NT2/D1 (cell line): ENCODE results near the gene HMX3.

Experiments
- DNase-seq: peaks from one replicate; pipeline ENCODE4 v3.0.0-alpha.2; 2011; ENCODE audit warnings: low read depth, low spot score
- H3K27me3 ChIP-seq: 2 replicates; pipeline ENCODE4 v1.6.0; 2011; ENCODE audit warnings: mild to moderate bottlenecking; ENCODE audit not compliant: insufficient read length, insufficient read depth
- H3K36me3 ChIP-seq: 2 replicates; pipeline ENCODE4 v1.6.1; 2011; ENCODE audit warnings: mild to moderate bottlenecking, low read length, mixed read lengths; ENCODE audit not compliant: insufficient read depth, insufficient read length
- H3K4me1 ChIP-seq: 2 replicates; pipeline ENCODE4 v1.5.1; 2011; ENCODE audit not compliant: insufficient read depth, insufficient read length
- H3K4me3 ChIP-seq: 2 replicates; pipeline ENCODE4 v1.5.1; 2011; ENCODE audit warnings: low read depth; ENCODE audit not compliant: insufficient read length
- H3K9ac ChIP-seq: 2 replicates; pipeline ENCODE4 v1.6.0; 2011; ENCODE audit warnings: low read depth; ENCODE audit not compliant: insufficient read length
- H3K9me3 ChIP-seq: 2 replicates; pipeline ENCODE4 v1.5.1; 2011; ENCODE audit warnings: mild to moderate bottlenecking, low read length; ENCODE audit not compliant: insufficient read depth
- SUZ12 ChIP-seq: IDR thresholded peaks from 2 replicates; pipeline ENCODE4 v1.6.1; 2011; ENCODE audit not compliant: insufficient read length, insufficient read depth; ENCODE audit errors: extremely low read depth
- YY1 ChIP-seq: IDR thresholded peaks from 2 replicates; pipeline ENCODE4 v1.6.1; 2011; ENCODE audit not compliant: insufficient read length, insufficient read depth
- ZNF274 ChIP-seq: IDR thresholded peaks from 2 replicates; pipeline ENCODE4 v1.6.1; 2011; ENCODE audit warnings: mild to moderate bottlenecking, low read depth, low read length

The HMX3 gene

GRCh38 chr10:123097039-123097438 lies 38.7 kb upstream of the HMX3 start:
- no peak overlapping the region for H3K4me3 ChIP-seq
- no peak for DNase-seq
- H3K9me3 ChIP-seq: no peaks in the 10 kb centered on the region
- no peaks in the 10 kb centered on the region for H3K4me1 ChIP-seq
- no peaks in the 10 kb centered on the region for H3K36me3 ChIP-seq
- no peak for TF ChIP-seq SUZ12
- TF ChIP-seq YY1: no peak
- no peak for TF ChIP-seq ZNF274
- H3K27me3 ChIP-seq: no peaks in the 10 kb centered on the region
- no peak overlapping the region for H3K9ac ChIP-seq

GRCh38 chr10:123100030-123100762 lies 35.6 kb upstream of the HMX3 start:
- DNase-seq: no peak
- Histone ChIP-seq H3K9ac (no peak overlapping the region), H3K9me3 (no peaks in the 10 kb centered on the region), H3K4me1 (no peaks in the 10 kb centered on the region), H3K36me3 (no peaks in the 10 kb centered on the region), H3K4me3 (no peak overlapping the region), H3K27me3 (no peaks in the 10 kb centered on the region)
- no peak for TF ChIP-seq SUZ12
- TF ChIP-seq YY1: no peak
- no peak for TF ChIP-seq ZNF274

DNA sequence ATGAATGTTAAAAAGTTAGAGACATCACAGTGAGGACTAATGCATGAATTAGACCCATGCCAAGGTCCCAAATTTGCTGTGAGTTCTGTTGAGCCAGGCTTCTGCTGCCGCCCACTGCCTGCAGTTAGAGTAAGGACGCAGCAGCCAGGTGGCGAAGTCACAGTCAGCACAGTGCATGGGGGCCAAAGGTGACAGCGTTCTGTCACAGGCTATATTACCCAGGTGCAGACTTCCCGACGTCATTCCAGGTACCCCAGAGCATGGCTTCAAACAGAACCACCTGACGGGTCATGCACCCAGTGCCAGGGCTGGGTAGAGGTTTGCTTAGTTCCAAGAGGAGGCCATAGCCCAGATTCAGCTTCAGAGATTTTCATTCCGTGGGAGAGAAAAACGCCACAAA lies 33.9 kb upstream of the HMX3 start:
- no peak overlapping the region for H3K9ac ChIP-seq
- H3K4me3 ChIP-seq: no peak overlapping the region
- H3K4me1 ChIP-seq: no peaks in the 10 kb centered on the region
- H3K36me3 ChIP-seq: no peaks in the 10 kb centered on the region
- no peaks in the 10 kb centered on the region for H3K9me3 ChIP-seq
- no peak for DNase-seq
- TF ChIP-seq YY1: no peak
- H3K27me3 ChIP-seq: no peaks in the 10 kb centered on the region

DNA sequence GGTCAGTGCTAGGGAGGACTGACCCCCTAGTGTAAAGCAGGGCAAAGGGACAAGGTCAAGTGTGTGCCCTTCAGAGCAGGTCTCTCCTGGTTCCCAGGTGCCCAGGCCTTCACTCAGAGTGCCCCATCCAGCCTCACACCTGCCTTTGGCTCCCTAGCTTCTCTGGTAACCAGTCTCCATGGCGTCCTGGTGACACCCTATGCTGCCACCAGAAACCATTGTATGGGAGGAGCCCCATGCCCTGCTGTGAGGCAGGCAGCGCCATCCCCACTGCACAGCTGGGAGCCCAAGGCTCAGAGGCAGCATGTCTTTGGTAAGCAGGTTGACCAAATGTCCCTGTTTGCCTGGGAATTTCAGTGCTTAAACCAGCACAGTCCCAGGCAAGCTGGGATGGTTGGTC lies 33.1 kb upstream of the HMX3 start:
- Histone ChIP-seq H3K9me3 (no peaks in the 10 kb centered on the region), H3K27me3 (no peaks in the 10 kb centered on the region), H3K4me1 (no peaks in the 10 kb centered on the region), H3K9ac (no peak overlapping the region), H3K4me3 (no peak overlapping the region), H3K36me3 (no peaks in the 10 kb centered on the region)
- no peak for DNase-seq
- TF ChIP-seq SUZ12 (no peak), YY1 (no peak), ZNF274 (no peak)

DNA sequence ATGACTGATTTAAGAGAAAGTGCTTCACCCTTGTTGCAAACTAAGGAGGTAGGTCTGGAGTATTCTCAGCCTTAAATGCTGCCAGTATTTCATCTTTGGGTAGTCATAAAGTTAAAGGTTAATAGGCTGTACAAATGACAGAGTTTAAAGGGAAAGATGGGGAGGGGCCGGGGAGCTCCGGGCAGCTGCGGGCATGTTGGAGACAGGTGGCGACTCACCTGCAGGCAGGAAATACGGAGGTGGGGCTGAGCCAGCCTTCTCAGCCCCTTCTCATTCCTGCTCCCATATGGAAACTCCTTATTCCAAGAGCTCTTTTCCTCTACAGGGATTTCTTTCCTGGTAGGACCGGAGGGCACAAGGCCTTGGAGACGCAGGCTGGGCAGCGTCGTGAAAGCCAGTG lies 31.8 kb upstream of the HMX3 start:
- DNase-seq: no peak
- TF ChIP-seq YY1 (no peak), ZNF274 (no peak), SUZ12 (no peak)
- no peak overlapping the region for H3K9ac ChIP-seq

GRCh38 chr10:123109466-123109865 lies 26.3 kb upstream of the HMX3 start:
- no peak overlapping the region for H3K4me3 ChIP-seq
- no peaks in the 10 kb centered on the region for H3K4me1 ChIP-seq
- no peaks in the 10 kb centered on the region for H3K27me3 ChIP-seq
- no peak overlapping the region for H3K9ac ChIP-seq
- no peak for DNase-seq
- H3K9me3 ChIP-seq: no peaks in the 10 kb centered on the region
- TF ChIP-seq YY1 (no peak), SUZ12 (no peak), ZNF274 (no peak)
- no peaks in the 10 kb centered on the region for H3K36me3 ChIP-seq

More for the DNA sequence above, 31.8 kb upstream of the HMX3 start:
- H3K27me3 ChIP-seq: no peaks in the 10 kb centered on the region
- no peaks in the 10 kb centered on the region for H3K36me3 ChIP-seq
- H3K4me3 ChIP-seq: no peak overlapping the region
- no peaks in the 10 kb centered on the region for H3K4me1 ChIP-seq
- H3K9me3 ChIP-seq: no peaks in the 10 kb centered on the region

DNA sequence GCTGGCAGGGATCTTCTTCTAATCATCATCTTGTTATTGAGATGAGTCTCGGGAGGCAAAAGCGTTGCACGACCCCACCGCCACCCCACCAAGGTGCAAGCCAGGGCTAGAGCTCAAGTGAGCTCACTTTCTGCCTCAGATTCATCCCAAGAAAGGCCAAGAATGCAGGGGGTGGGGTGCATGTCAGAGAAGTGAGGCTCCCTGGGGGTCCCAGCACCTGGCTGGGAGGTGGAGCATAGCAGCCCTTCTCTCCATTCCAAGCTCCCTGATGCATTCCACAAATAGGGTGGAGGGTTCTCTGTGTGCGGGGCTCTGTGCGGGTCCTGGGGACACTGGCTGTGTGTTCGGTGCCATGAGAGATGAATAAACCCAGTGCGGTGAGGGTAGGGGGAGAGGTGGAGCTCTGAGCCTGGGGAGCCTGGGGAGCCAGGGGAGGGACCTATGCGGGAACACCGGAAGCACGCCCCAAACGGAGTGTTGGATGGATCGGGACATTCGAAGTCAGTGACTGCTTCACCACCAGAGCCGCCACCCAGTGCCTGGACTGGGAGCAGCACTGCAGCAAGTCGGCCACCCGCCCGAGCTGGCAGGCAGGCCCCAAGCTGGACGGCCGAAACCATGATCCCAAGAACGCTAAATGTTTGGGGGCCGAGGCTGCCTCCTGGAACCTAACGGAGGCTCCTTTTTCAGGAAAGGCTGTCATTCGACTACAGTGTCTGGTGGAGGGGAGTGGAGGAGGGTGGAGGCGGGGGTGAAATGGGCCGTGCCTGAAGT lies 17.9 kb upstream of the HMX3 start:
- H3K9ac ChIP-seq: no peak overlapping the region
- peaks cover 3% of the 10 kb centered on the region for H3K4me1 ChIP-seq
- DNase-seq: no peak
- H3K27me3 ChIP-seq: no peaks in the 10 kb centered on the region
- no peaks in the 10 kb centered on the region for H3K9me3 ChIP-seq
- TF ChIP-seq SUZ12: no peak
- H3K4me3 ChIP-seq: no peak overlapping the region
- H3K36me3 ChIP-seq: no peaks in the 10 kb centered on the region
